Keratinocyte (primary cell): ENCODE data around the gene AGBL3.

Experiments
- EZH2 ChIP-seq: IDR thresholded peaks from one replicate; pipeline ENCODE4 v1.6.1; 2012; ENCODE audit warnings: inconsistent platforms, mild to moderate bottlenecking, low read length, moderate library complexity
- TF ChIP-seq, protein P1 (sequence below), 3 experiments: IDR thresholded peaks in 1 of 3; conservative IDR thresholded peaks in 1 of 3; optimal IDR thresholded peaks in 1 of 3; 2 replicates in 2 of 3; 3 replicates in 1 of 3; pipeline versions ENCODE3 to v1.5.1; 2011; ENCODE audit warnings: low read length in 3 of 3, mild to moderate bottlenecking in 3 of 3, moderate library complexity in 2 of 3, control low read depth in 1 of 3, inconsistent platforms in 1 of 3; ENCODE audit not compliant: insufficient read depth in 2 of 3; ENCODE audit errors: extremely low read depth in 1 of 3

GRCh38 chr7:134959810-134960209, 26.5 kb upstream of the AGBL3 start:
- TF ChIP-seq, protein P1, sequence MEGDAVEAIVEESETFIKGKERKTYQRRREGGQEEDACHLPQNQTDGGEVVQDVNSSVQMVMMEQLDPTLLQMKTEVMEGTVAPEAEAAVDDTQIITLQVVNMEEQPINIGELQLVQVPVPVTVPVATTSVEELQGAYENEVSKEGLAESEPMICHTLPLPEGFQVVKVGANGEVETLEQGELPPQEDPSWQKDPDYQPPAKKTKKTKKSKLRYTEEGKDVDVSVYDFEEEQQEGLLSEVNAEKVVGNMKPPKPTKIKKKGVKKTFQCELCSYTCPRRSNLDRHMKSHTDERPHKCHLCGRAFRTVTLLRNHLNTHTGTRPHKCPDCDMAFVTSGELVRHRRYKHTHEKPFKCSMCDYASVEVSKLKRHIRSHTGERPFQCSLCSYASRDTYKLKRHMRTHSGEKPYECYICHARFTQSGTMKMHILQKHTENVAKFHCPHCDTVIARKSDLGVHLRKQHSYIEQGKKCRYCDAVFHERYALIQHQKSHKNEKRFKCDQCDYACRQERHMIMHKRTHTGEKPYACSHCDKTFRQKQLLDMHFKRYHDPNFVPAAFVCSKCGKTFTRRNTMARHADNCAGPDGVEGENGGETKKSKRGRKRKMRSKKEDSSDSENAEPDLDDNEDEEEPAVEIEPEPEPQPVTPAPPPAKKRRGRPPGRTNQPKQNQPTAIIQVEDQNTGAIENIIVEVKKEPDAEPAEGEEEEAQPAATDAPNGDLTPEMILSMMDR (optimal IDR thresholded peaks at IDR 0.05 in 1 of 3, IDR thresholded peaks at IDR 0.05 in 1 of 3, conservative IDR thresholded peaks at IDR 0.05 in 1 of 3; ENCODE audit: extremely low read depth in 1 of 3, insufficient read depth in 2 of 3, low read length in 3 of 3) = no peak
- no peak for TF ChIP-seq EZH2
